ENCODE data around the gene MECP2.
"Not testable (repeated sequence)": the region's sequence is repeated elsewhere in the genome, so short reads cannot be mapped to it uniquely, and the experiment has no call there.

The MECP2 gene

GRCh38 chrX:154017766-154018517, 79.6 kb downstream of the MECP2 start:
- DNase-seq (ENCODE audit: low read depth) = no peak

GRCh38 chrX:154016366-154017076, 81.0 kb downstream of the MECP2 start:
- DNase-seq (ENCODE audit: low read depth) = no peak

GRCh38 chrX:154015581-154016264, 81.8 kb downstream of the MECP2 start:
- DNase-seq (ENCODE audit: low read depth) = no peak

- DNase-seq (ENCODE audit: low read depth) = no peak
These were observed 82.8 kb downstream of the MECP2 start for GRCh38 chrX:154014429-154015380.

GRCh38 chrX:154013614-154014360, 83.7 kb downstream of the MECP2 start:
- DNase-seq (ENCODE audit: low read depth) = no peak

GRCh38 chrX:154013001-154013421, 84.5 kb downstream of the MECP2 start:
- no peak for DNase-seq (ENCODE audit: low read depth)

- DNase-seq (ENCODE audit: low read depth) = no peak
These were observed 85.1 kb downstream of the MECP2 start for GRCh38 chrX:154012336-154012991.

- no peak for DNase-seq (ENCODE audit: low read depth)
These were observed 85.9 kb downstream of the MECP2 start for GRCh38 chrX:154011376-154012335.

GRCh38 chrX:154010330-154011087, 87.0 kb downstream of the MECP2 start:
- no peak for DNase-seq (ENCODE audit: low read depth)

GRCh38 chrX:154008521-154008920, 89.0 kb downstream of the MECP2 start:
- no peak for DNase-seq (ENCODE audit: low read depth)

GRCh38 chrX:154006947-154007346, 90.6 kb downstream of the MECP2 start:
- no peak for DNase-seq (ENCODE audit: low read depth)

- no peak for DNase-seq (ENCODE audit: low read depth)
These were observed 93.2 kb downstream of the MECP2 start for GRCh38 chrX:154004315-154004714.

- DNase-seq (ENCODE audit: low read depth) = no peak
These were observed 95.2 kb downstream of the MECP2 start for GRCh38 chrX:154002215-154002719.

- no peak for DNase-seq (ENCODE audit: low read depth)
These were observed 97.5 kb downstream of the MECP2 start for GRCh38 chrX:154000051-154000450.

- DNase-seq (ENCODE audit: low read depth) = no peak
These were observed 98.0 kb downstream of the MECP2 start for GRCh38 chrX:153999359-154000037.

GRCh38 chrX:153995504-153995903, 102.0 kb downstream of the MECP2 start:
- no peak for DNase-seq (ENCODE audit: low read depth)

GRCh38 chrX:153994398-153994797, 103.1 kb downstream of the MECP2 start:
- DNase-seq (ENCODE audit: low read depth) = not testable (repeated sequence)

- no peak for DNase-seq (ENCODE audit: low read depth)
These were observed 103.5 kb downstream of the MECP2 start for GRCh38 chrX:153993978-153994377.
